Mesodermal cell (in vitro differentiated cells): Measurements from ENCODE around the gene ZNF155.
A peak's percentile ranks its signal among the peaks of the same experiment; 100 is the strongest.

Source experiments
- H3K27ac ChIP-seq: 2 replicates; pipeline ENCODE4 v1.7.0; 2013; ENCODE audit warnings: mild to moderate bottlenecking, low read depth, low read length, moderate library complexity; ENCODE audit not compliant: severe bottlenecking
- H3K36me3 ChIP-seq: 2 replicates; pipeline ENCODE4 v1.7.1; 2013; ENCODE audit warnings: mild to moderate bottlenecking, low read length, moderate library complexity; ENCODE audit not compliant: control insufficient read depth, insufficient read depth
- H3K4me1 ChIP-seq: one replicate; pipeline ENCODE4 v1.7.1; 2013; ENCODE audit warnings: mild to moderate bottlenecking, low read length; ENCODE audit not compliant: insufficient read depth, control insufficient read depth, poor library complexity, severe bottlenecking
- H3K4me3 ChIP-seq: 2 replicates; pipeline ENCODE4 v1.7.0; 2013; ENCODE audit warnings: low read length, control low read depth, mild to moderate bottlenecking; ENCODE audit not compliant: insufficient read depth, poor library complexity, severe bottlenecking; ENCODE audit errors: extremely low read depth
- H3K9me3 ChIP-seq: 2 replicates; pipeline ENCODE4 v1.7.1; 2013; ENCODE audit warnings: mild to moderate bottlenecking, low read length, moderate library complexity; ENCODE audit not compliant: control insufficient read depth
- WGBS, 2 experiments: methylation state at CpG; one replicate each; pipeline ENCODE4 v1.1.5; 2013; ENCODE audit warnings: missing lambda C conversion rate in 2 of 2; ENCODE audit not compliant: insufficient coverage in 2 of 2; 5-methylcytosine and 5-hydroxymethylcytosine counted together

The ZNF155 gene

DNA sequence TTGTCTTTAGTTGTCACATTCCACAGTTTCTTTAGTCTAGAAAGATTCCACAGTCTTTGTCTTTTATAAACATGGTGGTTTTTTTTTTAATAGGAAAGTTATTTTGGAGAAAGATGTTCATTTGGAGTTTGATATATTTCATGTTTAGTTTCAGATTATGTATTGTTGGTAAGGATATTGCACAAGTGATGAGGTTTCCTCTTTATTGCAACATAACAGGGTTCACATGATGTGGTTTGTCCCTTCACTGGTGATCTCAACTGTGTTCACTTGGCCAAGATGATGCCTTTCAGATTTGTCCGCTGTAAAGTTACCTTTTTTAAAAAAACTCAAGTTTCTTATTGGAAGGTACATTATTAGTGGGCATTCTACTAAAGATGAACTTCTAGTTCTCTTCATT, 22.0 kb downstream of the ZNF155 start:
- no peak overlapping the region for H3K4me3 ChIP-seq
- no peak overlapping the region for H3K27ac ChIP-seq
- H3K9me3 ChIP-seq, result peaks cover 21% of the 10 kb centered on the region
- no CpG with 5 or more reads among the region's 1 CpG for WGBS, 2 experiments
- H3K36me3 ChIP-seq, result peaks cover 41% of the 10 kb centered on the region
- H3K4me1 ChIP-seq, result peaks cover 2% of the 10 kb centered on the region

DNA sequence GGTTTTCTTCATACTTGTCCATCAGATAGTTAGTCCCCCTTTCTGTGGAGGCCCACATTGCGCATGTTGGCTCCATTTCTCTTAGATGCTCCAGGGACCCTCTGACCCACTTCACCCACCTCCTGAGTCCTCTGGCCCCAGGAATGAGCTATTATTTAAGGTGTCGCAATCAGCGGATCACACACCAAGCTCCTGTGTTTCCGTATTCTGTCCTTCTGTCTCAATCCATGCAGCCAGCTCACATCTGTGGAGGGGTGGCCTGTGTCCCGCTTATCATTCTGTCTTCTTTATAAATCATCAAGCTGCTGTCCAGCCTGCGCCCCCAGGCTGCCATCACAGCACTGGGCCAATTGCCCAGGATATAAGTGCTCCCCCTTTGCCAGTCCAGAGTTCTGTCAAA, 23.5 kb downstream of the ZNF155 start:
- WGBS, 2 experiments, result 94 to 98% methylated on average over 5 to 6 of the region's 6 CpGs
- peaks cover 52% of the 10 kb centered on the region for H3K36me3 ChIP-seq
- peaks cover 2% of the 10 kb centered on the region for H3K4me1 ChIP-seq
- H3K4me3 ChIP-seq, result no peak overlapping the region
- peaks cover 32% of the 10 kb centered on the region for H3K9me3 ChIP-seq
- H3K27ac ChIP-seq, result no peak overlapping the region

DNA sequence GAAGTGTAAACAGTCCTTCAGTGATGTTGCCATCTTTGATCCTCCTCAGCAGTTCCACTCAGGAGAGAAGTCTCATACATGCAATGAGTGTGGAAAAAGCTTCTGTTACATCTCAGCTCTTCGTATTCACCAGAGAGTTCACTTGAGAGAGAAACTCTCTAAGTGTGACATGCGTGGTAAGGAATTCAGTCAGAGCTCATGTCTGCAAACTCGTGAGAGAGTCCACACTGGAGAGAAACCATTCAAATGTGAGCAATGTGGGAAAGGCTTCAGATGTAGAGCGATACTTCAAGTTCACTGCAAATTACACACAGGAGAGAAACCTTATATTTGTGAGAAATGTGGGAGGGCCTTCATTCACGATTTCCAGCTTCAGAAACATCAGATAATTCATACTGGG, 26.5 kb downstream of the ZNF155 start:
- Histone ChIP-seq H3K4me1 (no peaks in the 10 kb centered on the region), H3K27ac (no peak overlapping the region), H3K9me3 (peaks cover 36% of the 10 kb centered on the region), H3K36me3 (peaks cover 52% of the 10 kb centered on the region), H3K4me3 (no peak overlapping the region)
- WGBS, 2 experiments, result 77 to 87% methylated on average over 3 of the region's 5 CpGs

DNA sequence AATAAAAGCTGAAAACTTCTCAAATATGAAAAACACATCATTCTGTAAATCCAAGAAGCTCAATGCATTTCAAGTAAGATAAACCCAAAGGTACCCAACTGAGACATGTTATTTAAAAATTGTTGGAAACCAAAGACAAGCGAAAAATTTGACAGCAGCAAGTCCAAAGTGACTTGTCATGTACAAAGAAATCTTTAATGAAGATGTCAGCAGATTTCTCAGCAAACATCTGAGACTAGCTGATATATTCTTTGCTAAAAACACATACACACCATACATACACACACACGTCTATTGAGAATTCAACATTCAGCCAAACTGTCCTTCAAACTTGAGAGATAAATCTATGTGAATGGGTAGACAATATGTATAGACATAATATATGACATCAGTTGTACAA, 35.5 kb downstream of the ZNF155 start:
- 71% methylated on average over 1 of the region's 2 CpGs; no CpG with 5 or more reads in 1 of the 2 experiments for WGBS, 2 experiments
- no peaks in the 10 kb centered on the region for H3K4me1 ChIP-seq
- H3K9me3 ChIP-seq, result no peaks in the 10 kb centered on the region
- H3K36me3 ChIP-seq, result no peaks in the 10 kb centered on the region
- H3K27ac ChIP-seq, result no peak overlapping the region
- no peak overlapping the region for H3K4me3 ChIP-seq

DNA sequence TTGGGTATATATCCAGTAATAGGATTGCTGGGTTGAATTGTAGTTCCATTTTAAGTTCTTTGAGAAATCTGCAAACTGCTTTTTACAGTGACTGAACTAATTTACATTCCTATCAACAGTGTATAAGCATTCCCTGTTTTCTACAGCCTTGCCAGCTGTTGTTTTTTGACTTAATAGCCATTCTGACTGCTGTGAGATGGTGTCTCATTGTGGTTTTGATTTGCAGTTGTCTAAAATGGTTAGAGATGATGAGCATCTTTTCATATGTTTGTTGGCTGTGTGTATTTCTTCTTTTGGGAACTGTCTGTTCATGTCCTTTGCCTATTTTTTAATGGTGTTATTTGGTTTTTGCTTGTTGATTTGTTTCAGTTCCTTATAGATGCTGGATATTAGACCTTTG, 37.2 kb downstream of the ZNF155 start:
- Histone ChIP-seq H3K27ac (no peak overlapping the region), H3K9me3 (no peaks in the 10 kb centered on the region), H3K36me3 (no peaks in the 10 kb centered on the region), H3K4me1 (no peaks in the 10 kb centered on the region), H3K4me3 (no peak overlapping the region)

DNA sequence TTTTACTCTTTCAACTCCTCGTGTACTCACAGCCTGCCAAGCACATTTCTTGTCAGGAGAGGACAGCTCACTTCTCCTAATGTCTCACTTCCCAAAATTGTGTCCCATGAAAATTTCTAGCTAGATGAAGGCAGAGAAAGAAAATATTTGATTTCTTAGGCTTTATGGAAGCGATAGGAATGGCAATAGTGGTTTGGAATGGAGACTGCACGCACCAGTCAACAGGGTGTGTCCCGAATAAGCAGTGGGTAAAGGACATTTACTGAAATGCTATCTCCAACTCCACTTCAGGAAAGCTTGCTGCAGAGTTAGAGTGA, 40.9 kb downstream of the ZNF155 start:
- H3K4me3 ChIP-seq, result peak overlapping the region; percentile 86
- H3K4me1 ChIP-seq, result no peaks in the 10 kb centered on the region
- WGBS, 2 experiments, result 59 to 83% methylated on average over 1 to 4 of the region's 4 CpGs
- H3K36me3 ChIP-seq, result peaks cover 32% of the 10 kb centered on the region
- peaks cover under 1% of the 10 kb centered on the region for H3K9me3 ChIP-seq
- peak overlapping the region; percentile 37 for H3K27ac ChIP-seq

DNA sequence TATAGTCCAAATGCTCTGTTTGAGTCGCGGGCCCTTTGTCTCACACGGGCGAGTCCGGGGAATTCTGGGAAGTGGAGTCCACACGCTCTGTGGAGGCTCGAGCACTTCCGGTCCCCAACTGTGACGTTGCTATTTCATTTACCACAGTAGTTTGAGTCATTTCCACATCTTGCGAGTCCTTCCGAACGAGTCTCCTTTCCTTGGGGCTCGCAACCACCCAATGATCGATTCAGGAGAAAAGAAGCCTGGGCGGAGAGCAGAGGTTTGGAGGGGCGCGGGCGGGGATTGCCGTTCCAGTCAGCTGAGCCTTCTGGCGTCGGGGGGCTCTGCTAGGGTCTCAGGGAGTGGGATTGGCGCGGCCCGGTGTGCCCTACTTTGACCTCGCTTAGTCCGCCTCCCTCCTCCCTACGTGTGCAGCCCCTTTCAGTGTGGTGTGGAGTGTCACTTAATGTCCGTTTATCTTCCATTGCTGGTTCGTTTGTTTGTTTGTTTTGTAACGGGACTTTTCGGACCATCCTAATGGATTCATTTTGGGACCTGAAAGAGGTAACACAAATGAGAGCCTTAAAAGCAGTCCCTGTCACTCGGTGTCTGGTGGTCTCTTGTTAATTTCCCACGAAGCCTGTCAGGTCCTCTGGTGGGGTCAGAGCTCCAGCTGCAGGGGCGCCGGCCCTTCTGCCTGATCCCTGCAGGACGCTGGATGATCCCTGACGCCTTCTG, 41.4 kb downstream of the ZNF155 start, which contains the start of gene ZNF222:
Gene ZNF222, plus strand, starts transcription at position 163 of the 720 bp plus-strand sequence. Its CDS starts 58 bp downstream, at position 221.
- Histone ChIP-seq H3K4me1 (no peaks in the 10 kb centered on the region), H3K36me3 (peaks cover 37% of the 10 kb centered on the region), H3K27ac (peak within 1 kb of the TSS; percentile 50), H3K9me3 (peaks cover 5% of the 10 kb centered on the region), H3K4me3 (peak within 1 kb of the TSS; percentile 86)
- WGBS, 2 experiments, result 2% methylated on average over 27 to 34 of the region's 37 CpGs

DNA sequence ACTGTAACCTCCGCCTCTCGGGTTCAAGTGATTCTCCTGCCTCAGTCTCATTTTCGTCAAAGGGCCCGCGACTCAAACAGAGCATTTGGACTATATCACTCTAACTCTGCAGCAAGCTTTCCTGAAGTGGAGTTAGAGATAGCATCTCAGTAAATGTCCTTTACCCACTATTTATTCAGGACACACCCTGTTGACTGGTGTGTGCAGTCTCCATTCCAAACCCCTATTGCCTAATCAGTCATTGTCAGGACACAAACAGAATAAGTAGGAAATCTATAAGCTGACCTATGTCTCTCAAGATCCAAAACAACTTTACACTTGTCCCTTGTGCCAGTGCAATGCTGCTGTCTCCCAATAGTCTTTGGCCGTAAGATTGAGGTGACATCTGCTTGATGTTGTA, 42.6 kb downstream of the ZNF155 start:
- peaks cover 49% of the 10 kb centered on the region for H3K36me3 ChIP-seq
- peaks cover 12% of the 10 kb centered on the region for H3K9me3 ChIP-seq
- no peak overlapping the region for H3K27ac ChIP-seq
- WGBS, 2 experiments, result 91 to 95% methylated on average over 3 to 6 of the region's 6 CpGs
- H3K4me3 ChIP-seq, result no peak overlapping the region
- no peaks in the 10 kb centered on the region for H3K4me1 ChIP-seq

DNA sequence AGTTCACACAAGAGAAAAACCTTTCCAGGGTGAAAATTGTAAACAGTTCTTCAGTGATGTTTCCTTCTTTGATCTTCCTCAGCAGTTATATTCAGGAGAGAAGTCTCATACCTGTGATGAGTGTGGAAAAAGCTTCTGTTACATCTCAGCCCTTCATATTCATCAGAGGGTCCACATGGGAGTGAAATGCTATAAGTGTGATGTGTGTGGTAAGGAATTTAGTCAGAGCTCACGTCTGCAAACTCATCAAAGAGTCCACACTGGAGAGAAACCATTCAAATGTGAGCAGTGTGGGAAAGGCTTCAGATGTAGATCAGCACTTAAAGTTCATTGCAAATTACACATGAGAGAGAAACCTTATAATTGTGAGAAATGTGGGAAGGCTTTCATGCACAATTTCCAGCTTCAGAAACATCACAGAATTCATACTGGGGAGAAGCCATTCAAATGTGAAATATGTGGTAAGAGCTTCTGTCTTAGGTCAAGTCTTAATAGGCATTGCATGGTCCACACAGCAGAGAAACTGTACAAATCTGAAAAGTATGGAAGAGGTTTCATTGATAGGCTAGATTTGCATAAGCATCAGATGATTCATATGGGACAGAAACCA, 48.1 kb downstream of the ZNF155 start:
- 100% methylated on average over 1 of the region's 1 CpG for WGBS, 2 experiments
- Histone ChIP-seq H3K4me1 (no peaks in the 10 kb centered on the region), H3K36me3 (peaks cover 54% of the 10 kb centered on the region), H3K9me3 (peaks cover 23% of the 10 kb centered on the region), H3K4me3 (no peak overlapping the region), H3K27ac (no peak overlapping the region)

DNA sequence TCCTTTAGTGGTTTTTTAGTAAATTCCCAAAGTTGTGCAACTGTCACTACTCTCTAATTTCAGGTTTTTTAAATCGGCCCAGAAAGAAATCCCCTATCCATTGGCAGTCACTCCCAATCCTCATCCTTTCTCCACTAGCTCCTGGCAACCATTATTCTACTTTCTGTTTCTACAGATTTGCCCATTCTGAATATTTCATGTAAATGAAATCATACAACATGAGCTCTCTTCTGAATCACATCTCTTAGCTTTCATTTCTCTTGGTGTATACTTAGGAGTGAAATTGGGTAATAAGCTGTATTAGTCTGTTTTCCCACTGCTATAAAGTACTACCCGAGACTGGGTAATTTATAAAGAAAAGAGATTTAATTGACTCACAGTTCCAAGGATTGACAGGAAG, 58.2 kb downstream of the ZNF155 start:
- Histone ChIP-seq H3K27ac (no peak overlapping the region), H3K36me3 (no peaks in the 10 kb centered on the region), H3K9me3 (no peaks in the 10 kb centered on the region), H3K4me3 (no peak overlapping the region), H3K4me1 (no peaks in the 10 kb centered on the region)
- WGBS, 2 experiments, result 57% methylated on average over 1 of the region's 2 CpGs; no CpG with 5 or more reads in 1 of the 2 experiments
